HG03571 (cell line): ENCODE data around the gene TCF12.
"Not testable (repeated sequence)": the region's sequence is repeated elsewhere in the genome, so short reads cannot be mapped to it uniquely, and the experiment has no call there.

ENCODE experiments used
- ATAC-seq: cut with Tn5 transposase; IDR thresholded peaks from one replicate; pipeline ENCODE4 v1.9.1; 2021; ENCODE audit not compliant: unreplicated experiment

The TCF12 gene

DNA sequence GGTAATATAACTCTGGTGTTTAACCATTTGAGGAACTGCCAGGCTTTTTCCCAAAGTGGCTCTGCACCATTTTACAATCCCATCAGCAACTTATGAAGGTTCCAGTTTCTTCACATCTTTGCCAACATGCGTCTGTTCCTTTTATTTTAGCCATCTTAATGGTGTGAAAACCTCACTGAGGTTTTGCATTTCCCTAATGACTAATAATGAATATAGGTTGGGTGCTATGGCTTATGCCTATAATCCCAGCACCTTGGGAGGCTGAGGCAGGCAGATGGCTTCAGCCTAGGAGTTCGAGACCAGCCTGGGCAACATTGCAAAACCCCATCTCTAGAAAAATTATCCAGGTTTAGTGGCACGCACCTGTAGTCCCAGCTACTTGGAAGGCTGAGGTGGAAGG is 210.6 kb downstream of the TCF12 start:
- ATAC-seq, result no peak

DNA sequence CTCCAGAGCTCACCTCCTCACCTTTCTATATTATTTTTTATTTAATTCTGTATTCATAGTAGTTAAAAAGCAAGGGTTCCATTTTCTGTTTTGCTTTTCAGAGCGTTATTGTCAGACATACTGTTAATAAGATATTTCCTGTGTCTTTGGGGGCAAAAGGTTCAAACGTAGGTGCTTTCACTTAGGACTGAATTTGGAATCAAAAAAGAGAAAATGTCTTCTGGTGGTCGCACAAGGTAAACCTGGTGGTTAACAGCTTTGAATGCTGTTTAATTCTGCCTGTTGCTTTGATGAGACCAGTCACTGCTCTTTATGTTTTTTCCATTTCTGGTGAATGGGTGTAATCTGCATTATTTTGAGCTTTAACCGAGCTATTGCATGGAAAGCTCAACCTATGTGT is 212.5 kb downstream of the TCF12 start:
- no peak for ATAC-seq

- ATAC-seq, result no peak
Measured at GRCh38 chr15:57133127-57133968, 214.9 kb downstream of the TCF12 start.

- no peak for ATAC-seq
Measured at GRCh38 chr15:57134071-57134605, 215.7 kb downstream of the TCF12 start.

DNA sequence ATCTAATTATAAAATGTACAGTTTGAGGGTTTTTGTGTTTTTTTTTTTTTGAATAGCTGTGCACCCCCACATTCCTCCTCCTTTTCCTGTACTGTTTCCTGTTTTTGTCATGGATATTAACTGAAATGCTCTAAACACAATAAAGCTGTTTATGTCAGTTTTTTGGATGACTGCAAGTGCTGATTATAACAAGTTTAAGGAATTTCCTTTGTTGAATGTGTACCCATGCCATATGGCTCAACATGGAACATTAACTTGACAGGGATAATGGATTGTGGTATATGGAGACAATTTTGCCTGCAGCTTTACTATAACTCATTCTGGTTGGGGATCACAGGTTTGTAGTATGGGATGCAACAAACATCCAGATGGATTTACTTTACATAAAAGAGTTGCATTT is 216.4 kb downstream of the TCF12 start:
- no peak for ATAC-seq

DNA sequence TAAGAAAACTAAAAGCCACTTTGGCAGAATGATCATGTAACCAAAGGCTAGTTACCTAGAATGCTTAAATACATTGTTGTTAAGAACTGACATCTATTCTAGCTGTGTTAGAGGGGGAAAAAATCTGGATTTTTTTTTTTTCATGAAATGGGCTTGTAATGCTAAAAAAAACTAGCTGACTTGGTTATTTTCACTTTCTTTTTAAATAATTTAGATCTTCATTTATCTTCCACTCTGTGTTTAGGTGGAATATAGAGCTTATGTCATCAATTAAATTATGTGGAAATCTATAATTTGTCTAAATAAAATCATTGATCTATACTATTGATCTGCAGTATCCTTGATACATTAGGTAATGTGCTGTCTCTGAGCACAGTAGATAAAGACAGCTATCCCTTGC is 217.4 kb downstream of the TCF12 start:
- ATAC-seq, result no peak

DNA sequence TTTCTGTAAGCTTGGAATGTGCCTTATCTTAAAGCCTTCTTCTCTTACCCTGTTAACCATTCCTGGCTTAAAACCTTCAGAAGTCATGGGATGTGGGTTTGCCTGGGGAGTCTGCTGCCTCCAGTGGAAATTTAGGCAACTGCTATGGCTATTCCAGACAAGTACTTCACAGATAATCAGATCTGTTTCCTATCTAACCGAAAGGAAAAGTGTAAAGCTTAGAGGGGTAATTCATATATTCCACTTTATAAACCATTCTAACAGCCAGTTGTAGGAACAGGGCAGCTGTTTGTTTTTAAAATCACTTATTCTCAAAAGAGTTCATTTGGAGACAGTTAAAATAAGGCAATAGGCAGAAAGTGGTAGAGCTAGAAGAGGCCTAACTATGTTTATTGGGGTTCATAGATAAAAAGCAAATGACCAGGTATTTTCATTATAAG is 219.9 kb downstream of the TCF12 start:
- no peak for ATAC-seq

DNA sequence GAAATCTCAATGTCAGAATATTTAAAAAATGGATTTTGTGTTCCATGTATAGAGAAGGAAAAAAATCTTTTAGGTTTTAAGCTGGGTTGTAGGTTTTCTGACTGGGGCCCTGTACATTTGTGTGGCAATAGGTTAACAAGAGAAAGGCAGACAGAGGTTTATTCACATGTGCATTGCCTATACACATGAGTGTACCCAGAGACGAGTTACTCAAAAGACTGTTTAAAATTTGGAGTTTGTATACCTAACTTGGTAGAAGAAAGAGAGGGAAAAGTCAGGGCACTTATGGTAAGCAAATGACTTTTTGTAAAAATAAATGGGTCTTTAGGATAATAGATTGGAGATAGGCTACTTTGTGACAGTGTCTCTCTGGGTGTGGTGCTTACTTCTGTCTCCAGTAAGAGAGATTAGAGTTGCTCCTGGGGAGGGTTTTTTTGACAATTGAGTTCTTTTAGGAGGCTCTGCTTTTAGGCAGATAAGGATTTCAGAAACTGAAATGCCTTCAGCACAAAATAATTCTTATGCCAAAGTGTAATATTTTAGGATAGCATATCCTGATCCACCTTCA is 225.2 kb downstream of the TCF12 start:
- no peak for ATAC-seq

DNA sequence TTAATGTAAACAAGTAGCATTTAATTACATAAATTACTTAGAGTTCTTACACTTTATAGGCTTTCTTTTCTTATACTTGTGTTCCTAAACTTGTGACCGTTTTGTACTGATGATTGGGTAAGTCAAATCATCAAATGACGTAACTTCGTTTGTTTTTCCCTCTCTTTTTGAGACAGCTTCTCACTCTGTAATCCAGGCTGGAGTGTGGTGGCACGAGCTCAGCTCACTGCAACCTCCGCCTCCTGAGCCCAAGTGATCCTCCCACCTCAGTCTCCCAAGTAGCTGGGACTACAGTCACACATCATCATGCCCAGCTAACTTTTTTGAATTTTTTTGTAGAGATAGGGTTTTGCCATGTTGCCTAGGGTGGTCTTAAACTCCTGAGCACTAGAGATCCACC is 226.0 kb downstream of the TCF12 start:
- no peak for ATAC-seq

GRCh38 chr15:57146506-57147201 is 228.2 kb downstream of the TCF12 start:
- ATAC-seq, result no peak

DNA sequence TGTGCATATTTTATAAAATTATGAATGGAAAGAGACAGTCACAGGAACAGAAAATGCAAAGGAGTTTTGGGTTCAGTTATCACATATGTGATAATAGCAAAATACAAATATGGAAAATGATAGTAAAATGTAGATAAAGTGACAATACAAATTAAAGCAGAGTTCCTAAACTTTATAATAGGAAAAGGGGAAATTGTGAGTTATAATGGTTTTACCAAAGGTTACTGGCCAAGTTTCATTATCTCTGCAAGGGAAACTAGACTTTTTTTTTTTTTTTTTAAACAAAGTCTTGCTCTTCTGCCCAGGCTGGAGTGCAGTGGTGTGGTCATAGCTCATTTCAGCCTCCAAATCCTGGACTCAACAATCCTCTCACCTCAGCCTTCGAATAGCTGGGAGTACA is 229.2 kb downstream of the TCF12 start:
- no peak for ATAC-seq

DNA sequence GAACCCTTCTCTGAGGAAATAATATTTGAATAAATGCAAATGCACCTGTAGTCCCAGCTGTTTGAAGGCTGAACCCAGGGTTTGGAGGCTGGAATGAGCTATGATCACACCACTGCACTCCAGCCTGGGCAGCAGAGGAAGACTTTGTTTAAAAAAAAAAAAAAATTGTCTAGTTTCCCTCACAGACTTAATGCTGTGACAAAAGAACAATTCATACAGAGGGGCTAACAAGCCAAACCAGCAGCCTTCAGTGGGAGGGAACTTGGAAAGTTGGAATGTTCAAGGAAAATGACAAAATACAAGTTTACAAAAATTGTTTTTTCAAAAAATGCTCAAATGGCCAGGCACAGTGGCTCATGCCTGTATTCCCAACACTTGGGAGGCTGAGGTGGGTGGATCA is 229.8 kb downstream of the TCF12 start:
- ATAC-seq, result no peak

- no peak for ATAC-seq
Measured at GRCh38 chr15:57149196-57149595, 230.8 kb downstream of the TCF12 start.

DNA sequence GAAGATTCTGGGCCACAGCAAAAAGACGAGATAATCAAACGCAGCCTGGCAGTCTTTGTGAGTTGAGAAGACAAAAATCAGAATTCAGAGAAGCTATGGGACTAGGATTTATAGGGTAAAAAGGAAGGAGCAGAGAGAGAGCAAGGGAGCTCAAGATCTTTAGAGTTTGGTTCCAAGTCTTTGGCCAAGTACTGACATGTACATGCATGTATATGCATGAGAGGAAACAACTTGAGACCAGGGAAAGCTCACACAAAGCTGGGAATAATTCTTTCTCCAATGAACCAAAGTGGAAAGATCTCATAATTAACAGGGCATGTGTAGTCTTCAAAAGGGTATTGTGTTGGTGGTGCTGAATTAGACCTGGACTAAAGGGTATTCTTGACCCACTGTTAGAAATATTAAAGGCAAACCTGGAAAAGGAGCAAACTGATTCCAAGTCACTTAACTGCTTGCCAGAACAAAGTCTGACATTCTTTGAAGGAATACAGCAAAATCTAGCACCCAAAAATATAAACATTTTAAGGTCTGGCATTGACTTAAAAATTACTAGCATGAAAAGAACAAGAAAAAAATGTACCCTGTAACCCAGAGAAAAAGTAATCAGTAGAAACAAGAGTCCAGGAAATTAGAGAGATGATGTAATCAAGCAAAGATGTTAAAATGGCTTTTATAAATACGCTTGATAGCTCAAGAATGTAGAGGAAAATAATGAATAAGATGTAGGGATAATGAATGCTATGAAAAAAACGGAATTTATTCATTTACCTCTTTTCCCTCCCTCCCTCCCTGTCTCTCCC is 231.8 kb downstream of the TCF12 start:
- no peak for ATAC-seq

DNA sequence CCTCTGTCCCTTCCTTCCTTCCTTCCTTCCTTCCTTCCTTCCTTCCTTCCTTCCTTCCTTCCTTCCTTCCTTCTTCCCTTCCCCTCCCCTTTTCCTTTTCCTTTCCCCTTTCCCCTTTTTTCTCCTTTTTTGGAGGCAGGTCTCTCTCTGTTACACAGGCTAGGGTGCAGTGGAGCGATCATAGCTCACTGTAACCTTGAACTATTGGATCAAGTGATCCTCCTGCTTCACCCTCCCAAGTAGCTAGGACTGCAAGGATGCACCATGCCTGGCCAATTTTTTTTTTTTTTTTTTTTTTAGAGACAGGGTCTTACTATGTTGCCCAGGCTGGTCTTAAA is 232.4 kb downstream of the TCF12 start:
- not testable (repeated sequence) for ATAC-seq

DNA sequence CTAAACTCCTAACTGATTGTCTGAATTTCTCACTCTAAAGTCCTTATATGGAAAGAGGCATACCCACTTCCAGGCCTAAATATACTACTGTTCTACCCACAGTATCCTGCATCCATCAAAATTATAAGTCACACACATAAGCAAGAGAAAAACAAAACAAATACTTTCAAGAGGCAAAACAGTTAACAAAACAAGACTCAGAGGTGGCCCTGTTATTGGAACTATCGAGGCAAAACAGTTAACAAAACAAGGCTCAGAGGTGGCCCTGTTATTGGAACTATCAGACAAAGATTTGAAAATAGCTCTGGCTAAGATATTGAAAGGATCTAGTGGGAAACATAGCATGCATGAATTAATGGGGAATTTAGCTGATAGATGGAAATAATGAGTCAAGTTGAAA is 233.7 kb downstream of the TCF12 start:
- no peak for ATAC-seq

DNA sequence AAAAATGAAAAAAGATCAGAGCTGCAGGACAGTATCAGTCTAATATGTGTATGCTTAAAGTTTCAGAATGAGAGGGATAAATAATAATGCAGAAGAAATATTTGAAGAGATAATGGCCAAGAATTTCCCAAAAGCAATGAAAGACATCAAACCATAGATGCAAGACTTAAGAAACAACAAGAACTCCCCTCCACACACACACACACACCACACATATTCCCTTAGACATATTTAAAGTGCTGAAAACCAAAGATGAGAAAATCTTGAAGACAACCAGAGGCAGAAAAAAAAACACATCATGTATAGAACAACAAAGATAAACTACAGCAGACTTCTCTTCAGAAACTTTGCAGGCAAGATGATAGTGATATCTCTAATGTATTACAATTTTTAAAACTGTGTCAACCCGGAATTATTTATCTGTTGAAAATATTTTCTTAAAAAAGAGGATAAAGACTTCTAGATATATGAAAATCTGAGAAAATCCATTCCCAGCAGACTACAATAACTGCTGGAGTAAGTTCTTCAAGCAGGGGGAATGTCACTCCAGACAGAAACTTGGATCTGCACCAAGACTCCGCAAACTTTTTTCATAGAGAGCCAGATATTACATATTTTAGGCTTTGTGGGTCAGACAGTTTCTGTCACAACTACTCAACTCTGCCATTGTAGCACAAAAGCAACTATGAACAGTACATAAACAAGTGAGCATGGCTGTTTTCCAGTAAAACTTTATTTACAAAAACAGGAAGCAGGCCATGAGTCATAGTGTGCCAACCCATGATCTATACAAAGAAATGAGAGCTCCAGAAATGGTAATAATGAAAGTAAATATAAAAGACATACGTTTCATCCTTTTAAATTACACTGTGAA is 234.5 kb downstream of the TCF12 start:
- ATAC-seq, result no peak

DNA sequence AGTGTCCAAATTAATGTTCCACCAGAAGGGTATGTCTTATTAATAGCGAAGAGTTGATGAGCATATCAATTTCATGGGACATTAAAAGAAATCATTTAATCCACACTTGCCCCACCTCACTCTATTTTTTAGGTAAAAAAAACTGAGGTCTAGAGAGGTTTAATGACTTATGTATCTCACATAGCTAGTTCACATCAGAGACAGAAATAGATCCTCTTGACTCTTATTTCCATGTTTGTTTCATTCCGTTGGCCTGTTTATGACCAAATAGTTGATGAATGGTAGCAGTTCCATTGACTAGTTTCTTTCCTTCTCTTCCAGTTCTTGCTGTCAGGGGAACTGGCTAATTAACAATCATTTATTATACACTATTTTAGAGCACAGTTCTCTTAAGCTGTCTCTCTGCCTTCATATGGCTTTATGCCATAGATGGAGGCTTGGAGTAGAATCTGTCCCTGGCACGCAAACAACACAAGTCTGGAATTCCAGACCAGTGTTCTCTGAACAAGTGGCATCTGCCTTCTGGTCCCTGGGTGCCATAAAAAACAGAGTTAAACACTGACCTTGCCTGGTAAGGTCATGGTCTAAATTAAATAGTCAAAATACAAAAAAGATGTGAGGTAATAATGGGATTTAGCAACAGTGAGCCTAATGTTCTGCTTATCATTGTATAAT is 237.9 kb downstream of the TCF12 start:
- no peak for ATAC-seq

- no peak for ATAC-seq
Measured at GRCh38 chr15:57158589-57158988, 240.1 kb downstream of the TCF12 start.
